Activated T-cell treated with anti-CD3 and anti-CD28 coated beads for 1 hour (primary cell): Measurements from ENCODE around the gene TCF7L1.
"Not testable (repeated sequence)": the region's sequence is repeated elsewhere in the genome, so short reads cannot be mapped to it uniquely, and the experiment has no call there.

Source experiments
- DNase-seq: peaks from one replicate; pipeline ENCODE4 v3.0.0-alpha.2; 2020; ENCODE audit warnings: low read depth

Gene TCF7L1

DNA sequence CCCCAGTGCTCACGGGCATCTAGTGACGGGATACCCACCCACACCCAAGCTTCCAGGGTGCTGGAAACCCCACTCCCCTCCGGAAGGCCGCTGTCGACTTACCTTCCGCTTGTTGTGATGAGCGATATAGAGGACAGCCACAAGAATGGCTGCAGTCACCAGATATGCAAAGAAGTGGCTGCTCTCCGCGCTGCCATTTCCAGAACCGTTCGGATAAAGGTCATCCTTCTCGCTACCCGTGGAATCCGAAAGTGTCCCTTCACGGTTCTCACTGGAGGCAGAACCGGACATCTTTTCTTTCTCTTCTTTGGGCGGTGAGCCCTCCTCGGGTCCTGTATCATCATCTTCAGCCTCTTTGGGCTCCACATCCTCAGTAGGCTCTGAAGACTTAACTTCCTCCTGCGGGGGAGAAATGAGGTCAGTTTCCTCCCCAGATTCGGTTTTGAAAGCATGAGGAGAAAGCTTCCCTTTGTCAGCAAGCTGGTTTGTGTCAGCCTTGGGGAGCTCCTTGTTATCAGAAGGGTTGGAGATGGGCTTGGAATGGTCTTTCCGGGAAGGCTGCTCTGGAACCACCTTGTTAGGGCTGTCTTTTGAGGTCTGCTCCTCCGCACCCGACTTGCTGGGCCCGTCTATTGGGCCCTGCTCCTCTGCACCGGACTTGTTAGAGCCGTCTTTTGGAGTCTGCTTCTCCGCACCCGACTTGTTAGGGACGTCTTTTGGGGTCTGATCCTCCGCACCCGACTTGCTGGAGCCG lies 193.4 kb downstream of the TCF7L1 start:
- no peak for DNase-seq

DNA sequence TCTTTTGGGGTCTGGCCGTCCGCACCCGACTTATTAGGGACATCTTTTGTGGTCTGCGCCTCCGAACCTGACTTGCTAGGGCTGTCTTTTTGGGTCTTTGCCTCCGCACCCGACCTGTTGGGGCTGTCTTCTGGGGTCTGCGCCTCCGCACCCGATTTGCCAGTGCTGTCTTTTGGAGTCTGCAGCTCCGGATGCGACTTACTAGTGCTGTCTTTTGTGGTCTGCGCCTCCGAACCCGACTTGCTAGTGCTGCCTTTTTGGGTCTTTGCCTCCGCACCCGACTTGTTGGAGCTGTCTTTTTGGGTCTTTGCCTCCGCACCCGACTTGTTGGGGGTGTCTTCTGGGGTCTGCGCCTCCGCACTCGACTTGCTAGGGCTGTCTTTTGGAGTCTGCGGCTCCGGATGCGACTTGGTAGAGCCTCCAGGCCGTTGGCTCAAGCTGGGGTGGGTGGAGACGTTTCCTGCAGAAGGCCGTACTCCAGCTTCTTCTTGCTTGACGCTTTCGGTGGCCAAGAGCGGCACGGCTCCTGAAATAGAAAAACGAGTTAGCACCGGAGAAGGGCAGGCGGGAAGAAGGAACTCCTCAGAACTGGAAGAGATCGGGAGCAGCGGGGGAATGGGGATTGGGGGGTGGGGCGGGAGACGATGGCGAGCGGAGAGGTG lies 194.1 kb downstream of the TCF7L1 start:
- DNase-seq, result peak; percentile 39

- DNase-seq, result peak; percentile 91
Observed at GRCh38 chr2:85327822-85328617, 194.8 kb downstream of the TCF7L1 start, which contains the start of gene TGOLN2. Gene TGOLN2 (minus strand): TSS chr2:85327989. CDS start chr2:85327962, 27 bp downstream.

GRCh38 chr2:85329181-85329651 lies 196.0 kb downstream of the TCF7L1 start:
- DNase-seq, result no peak

GRCh38 chr2:85329701-85330100 lies 196.5 kb downstream of the TCF7L1 start:
- not testable (repeated sequence) for DNase-seq

DNA sequence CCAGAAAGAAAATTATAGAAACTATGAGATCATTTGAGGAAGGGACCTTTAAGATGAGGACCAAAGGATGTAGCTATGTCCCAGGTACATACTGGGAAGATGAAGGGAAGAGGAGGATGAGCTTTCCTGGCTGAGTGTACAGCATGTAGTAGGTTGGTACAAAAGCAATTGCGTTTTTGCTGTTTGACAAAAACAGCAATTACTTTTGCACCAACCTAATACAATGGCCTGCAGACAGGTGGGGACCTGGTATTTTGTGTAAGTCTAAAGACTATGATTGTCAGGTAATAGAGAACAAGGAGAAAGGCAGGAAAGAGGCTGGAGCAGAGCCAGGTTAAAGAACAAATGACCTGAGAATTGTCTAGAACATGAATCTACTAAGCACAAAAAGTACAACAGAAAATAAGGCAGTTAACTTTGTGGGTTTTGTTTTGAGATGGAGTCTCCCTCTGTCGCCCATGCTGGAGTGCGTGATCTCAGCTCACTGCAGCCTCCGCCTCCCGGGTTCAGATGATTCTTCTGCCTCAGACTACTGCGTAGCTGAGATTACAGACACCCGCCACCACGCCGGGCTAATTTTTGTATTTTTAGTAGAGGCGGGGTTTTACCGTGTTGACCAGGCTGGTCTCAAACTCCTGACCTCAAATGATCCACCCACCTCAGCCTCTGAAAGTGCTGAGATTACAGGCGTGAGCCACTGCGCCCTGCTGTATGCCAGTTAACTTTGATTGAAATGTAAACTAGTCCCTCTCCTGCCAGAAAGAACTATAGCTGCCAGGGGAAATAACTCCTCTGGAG lies 197.8 kb downstream of the TCF7L1 start:
- no peak for DNase-seq

DNA sequence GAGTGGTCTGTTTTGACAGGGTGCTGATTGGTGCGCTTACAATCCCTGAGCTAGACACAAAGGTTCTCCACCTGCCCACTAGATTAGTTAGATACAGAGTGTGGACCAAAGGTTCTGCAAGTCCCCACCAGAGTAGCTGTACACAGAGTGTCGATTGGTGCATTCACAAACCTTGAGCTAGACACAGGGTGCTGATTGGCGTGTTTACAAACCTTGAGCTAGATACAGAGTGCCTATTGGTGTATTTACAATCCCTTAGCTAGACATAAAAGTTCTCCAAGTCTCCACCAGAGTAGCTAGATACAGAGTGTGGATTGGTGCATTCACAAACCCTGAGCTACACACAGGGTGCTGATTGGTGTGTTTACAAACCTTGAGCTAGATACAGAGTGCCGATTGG lies 200.7 kb downstream of the TCF7L1 start:
- not testable (repeated sequence) for DNase-seq

- DNase-seq, result no peak
Observed at GRCh38 chr2:85334928-85335327, 201.7 kb downstream of the TCF7L1 start.

DNA sequence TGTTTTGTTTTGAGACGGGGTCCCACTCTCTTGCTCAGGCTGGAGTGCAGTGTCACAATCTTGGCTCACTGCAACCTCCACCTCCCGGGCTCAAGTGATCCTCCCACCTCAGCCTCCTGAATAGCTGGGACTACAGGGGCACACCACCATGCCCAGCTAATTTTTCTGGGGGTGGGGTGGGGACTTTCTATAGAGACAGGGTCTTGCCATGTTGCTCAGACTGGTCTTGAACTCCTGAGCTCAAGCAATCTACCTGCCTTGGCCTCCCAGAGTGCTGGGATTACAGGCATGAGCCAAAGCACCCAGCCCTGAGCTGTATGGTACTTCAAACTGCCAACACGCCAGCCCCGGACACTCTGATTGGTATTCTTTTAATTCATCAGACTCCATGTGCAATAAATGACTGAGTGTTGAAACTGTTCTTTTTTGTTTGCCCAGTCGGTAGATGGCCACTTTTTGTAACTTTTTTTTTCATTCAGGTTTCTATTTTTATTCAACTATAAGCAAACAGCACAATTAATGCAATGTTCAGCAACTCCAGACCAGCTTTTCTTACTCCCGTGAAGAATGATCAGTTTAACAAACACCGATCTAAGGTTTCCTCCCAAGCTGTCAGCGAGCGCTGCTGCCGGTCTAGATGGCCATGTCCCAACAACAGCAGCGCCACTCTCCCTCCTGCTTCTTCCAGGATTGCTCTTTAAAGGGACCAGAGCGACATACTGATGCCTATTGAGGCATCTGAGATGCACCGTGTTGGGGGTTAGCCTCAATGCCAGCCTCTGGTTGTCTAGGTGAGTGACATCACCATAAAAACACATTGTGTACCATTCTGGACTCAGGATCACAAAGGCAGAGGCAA lies 207.1 kb downstream of the TCF7L1 start:
- no peak for DNase-seq

DNA sequence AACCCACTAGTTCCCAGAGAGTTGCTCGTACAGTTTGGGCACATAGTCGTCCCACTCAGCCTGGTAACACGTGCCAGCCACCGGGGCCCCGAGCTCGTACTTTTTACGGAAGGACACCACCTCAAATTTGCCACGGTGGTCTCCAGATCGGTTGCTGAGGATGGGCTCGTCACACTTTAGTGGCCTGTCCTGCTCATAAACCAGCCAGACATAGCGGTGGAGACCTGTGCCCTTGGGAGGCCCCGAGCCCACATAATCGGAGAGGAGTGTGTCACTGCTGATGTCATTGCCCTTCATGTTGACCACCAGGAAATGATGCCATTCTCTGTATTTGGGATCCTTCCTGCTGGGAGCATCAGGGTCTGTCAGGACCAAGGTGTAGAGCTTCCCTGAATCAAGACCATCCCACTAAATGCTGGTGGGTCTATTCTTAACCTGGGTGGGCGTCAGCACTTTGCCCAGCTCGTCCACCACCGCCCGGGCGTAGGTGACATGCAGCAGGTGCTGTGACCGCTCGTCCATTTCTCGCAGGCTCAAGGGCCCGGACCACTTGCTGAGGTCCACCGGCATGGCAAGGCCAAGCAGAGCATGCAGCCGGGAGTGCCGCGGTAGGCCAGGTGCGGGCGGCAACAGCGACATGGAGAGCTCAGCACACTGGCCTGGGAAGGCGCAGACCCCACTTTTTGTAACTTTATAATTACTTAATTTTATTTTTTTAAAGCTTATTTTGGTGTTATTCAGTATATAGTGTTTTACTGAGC lies 208.3 kb downstream of the TCF7L1 start:
- DNase-seq, result no peak

GRCh38 chr2:85342156-85342555 lies 209.0 kb downstream of the TCF7L1 start:
- DNase-seq, result no peak

DNA sequence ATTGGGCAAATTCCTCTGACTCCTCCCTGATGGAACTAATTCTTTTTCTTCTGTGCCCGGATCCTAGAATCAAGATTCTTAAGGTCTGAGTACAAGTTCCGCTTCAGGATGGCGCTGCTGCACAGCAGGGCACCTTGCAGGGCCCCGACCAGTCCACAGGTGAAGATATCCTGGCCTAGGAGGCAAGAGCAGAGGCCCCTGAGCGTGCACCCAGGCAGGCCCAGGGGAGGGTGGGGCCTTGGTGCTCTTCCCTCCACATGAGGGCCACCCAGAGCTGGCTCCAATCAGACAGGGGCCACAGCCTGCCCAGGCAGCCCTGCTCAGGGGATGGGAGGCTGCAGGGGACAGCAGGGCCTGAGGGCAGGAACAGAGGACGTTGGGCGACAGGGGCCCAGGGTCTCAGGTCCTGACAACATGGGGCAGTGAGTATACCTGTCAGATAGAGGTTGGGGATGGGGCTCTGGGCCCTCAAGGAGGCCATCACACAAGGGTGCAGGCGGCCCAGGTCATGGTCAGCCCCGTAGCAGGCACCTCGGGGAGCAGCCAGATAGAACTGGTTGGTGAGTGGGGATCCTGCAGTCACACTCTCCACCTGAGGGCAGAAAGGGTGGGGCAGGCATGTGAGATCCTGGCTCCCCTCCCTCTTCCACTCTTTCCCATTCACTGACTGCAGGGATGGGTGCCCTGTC lies 210.2 kb downstream of the TCF7L1 start:
- DNase-seq, result not testable (repeated sequence)

DNA sequence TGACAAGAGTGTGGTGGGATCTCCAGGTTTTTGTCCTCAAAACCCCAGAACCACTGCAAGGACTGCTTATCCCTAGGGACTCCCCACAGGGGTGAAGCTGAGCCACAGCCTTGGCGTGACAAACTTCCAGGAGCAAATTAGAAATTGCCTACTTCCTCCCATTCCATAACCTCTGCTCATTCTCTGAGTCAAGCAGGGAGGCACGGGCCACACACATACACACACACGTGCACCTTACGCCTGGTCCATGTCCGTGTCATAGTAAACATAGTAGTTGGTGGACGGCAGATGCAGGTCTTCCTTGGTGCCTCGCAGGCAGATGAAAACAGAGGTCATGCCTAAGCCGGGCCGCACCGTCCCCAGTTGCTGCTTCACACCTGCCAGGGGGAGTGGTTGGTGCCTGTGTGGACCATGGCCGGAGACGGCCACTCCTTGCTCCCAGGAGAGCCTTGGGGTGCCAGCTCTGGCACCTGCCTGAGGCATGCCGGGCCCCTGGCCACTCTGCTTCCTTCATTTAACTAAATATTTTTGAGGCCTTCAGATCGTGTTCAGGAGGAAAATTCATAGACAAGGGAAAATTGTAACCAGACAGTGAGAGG lies 211.3 kb downstream of the TCF7L1 start:
- DNase-seq, result no peak

DNA sequence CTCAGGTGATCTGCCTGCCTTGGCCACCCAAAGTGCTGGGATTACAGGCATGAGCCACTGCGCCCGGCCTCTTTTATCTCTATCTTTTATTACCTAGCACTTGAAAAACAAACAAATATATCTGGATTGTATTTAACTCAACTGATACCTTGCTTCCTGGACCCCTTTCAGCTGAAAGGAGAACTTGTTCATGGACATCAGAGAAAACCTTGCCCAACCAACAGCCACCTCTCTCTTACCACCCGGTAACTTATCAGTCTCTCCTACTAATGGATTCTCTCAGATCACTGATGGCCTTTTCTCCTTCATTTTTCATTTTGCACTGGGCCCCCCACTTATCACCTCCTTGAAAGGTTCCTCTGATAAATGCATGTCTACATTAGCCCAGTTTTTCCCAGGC lies 214.4 kb downstream of the TCF7L1 start:
- no peak for DNase-seq

DNA sequence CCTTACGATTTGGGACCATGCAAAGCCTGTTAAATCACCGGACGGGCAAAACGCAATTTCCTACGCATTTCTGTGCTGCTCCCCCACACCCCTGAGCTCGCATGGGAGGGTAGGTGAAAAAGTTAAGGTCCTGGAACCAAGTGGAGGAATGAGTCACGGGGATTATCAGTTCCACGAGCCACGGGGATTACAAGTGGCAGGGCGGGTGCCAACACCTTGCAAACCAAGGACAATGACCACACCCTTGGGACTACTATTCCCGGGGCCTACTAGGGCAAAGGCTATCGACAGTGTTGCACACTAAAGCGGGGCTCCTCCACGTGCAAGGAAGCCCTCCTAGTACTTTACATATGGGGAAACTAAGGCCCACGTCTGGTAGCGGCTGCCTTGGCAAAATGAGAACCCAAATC lies 220.7 kb downstream of the TCF7L1 start:
- DNase-seq, result no peak

DNA sequence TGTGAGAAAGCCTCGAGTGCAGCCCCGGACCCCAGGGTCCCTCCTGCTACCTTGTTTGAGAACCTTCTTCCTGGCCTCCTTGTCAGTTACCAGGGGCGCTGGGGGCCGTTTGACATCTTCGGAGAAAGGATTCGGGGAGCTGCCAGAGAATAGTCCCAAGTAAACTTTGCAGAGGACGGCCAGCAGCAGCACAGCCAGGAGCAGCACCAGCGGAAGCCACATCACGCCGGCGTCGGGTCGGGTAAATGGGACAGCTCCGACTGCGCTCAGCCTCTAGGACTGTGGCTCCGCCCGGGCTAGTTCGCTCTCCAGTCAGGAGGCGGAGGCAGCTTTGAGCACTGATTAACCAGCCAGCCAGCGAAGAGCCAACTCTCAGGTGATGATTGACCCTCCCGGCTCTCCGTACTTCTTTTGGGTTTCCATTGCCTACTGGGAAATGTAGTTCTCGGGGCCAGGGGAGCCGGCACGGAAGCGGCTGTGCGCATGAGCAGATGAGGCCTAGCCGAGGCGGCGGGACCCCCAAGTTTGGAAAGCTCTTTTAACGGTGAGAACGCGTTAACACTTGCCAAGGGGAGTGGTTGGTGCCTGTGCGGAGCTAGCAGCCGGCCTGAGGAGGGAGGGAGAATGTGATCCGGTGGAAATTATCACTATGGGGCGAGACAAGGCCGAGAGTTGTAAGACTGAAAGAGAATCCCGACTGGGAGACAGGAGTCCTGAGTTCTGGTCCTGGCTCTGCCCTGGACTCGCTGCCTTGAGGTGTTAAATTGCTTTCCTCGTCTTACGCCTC lies 221.3 kb downstream of the TCF7L1 start, which contains the start of the genes ELMOD3 and RETSAT:
Gene ELMOD3 (plus strand): TSS at position 484 of the 787 bp plus-strand sequence. CDS start 2,430 bp downstream, outside the sequence.
Gene RETSAT (minus strand): TSS at position 243 of the 787 bp plus-strand sequence. CDS start 21 bp downstream, at position 222.
- peak; percentile 91 for DNase-seq

DNA sequence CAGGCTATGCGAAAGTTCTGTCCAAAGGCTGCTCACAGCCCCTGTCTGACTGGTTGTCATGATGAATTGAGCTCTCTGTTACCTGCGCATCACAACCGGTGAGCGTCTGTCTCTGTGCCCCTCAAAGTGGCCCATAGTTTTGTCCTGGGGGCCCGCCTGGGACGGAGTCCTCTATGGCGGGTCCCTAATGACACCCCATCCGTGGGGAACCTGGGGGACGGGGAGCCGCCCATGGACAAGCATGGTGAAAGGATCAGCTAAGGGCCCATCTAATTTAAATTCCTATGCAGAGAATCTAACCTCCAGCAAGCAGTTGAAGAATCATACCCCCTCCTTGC lies 221.8 kb downstream of the TCF7L1 start:
- DNase-seq, result peak; percentile 7

GRCh38 chr2:85355521-85355920 lies 222.3 kb downstream of the TCF7L1 start:
- DNase-seq, result no peak
